K562 (cell line): ENCODE measurements around the gene WHAMM. TPM values are rescaled to one million over a fixed set of nuclear protein-coding genes. Genes with fewer than 3 reads are reported as not detected.

ENCODE experiments used
- BRF1 ChIP-seq: IDR thresholded peaks from 3 replicates; pipeline ENCODE4 v1.6.1; 2011; ENCODE audit warnings: borderline replicate concordance, mild to moderate bottlenecking; ENCODE audit not compliant: insufficient read length; ENCODE audit errors: extremely low read depth
- CREM ChIP-seq: IDR thresholded peaks from 2 replicates; pipeline ENCODE4 v1.6.1; 2014; ENCODE audit warnings: antibody characterized with exemption, low read depth
- FIP1L1 ChIP-seq: fragments of 200-400 bp; formaldehyde crosslinking; IDR thresholded peaks from 2 replicates; pipeline ENCODE4 v1.6.1; 2018; ENCODE audit warnings: mild to moderate bottlenecking, low read depth, low read length; ENCODE audit not compliant: poor library complexity, severe bottlenecking
- JUND ChIP-seq, 2 experiments: IDR thresholded peaks; 2 replicates in 1 of 2; 3 replicates in 1 of 2; pipeline ENCODE4 v1.6.1; 2011; ENCODE audit warnings: borderline replicate concordance in 2 of 2, low read depth in 2 of 2, low read length in 2 of 2, improper control_type of control experiment in 1 of 2, missing biosample characterization in 1 of 2, missing genetic modification characterization in 1 of 2, missing genetic modification reagents in 1 of 2
- PTRF ChIP-seq: fragments of 450-650 bp; IDR thresholded peaks from 2 replicates; pipeline ENCODE4 v1.6.1; 2016; ENCODE audit warnings: mild to moderate bottlenecking, missing genetic modification characterization, missing compliant biosample characterization
- RAD21 ChIP-seq, 2 experiments: fragments of 250-450 bp in 1 of 2; fragments of 450-650 bp in 1 of 2; sonication (Bioruptor Pico) in 1 of 2; formaldehyde crosslinking in 1 of 2; IDR thresholded peaks in 1 of 2; conservative IDR thresholded peaks in 1 of 2; 2 replicates each; pipeline versions ENCODE4 v1.4.0 to v1.8.0; 2020 to 2022; ENCODE audit warnings: mild to moderate bottlenecking in 2 of 2, moderate library complexity in 1 of 2
- RFX1 ChIP-seq: fragments of 450-650 bp; IDR thresholded peaks from 2 replicates; pipeline ENCODE4 v1.6.1; 2016; ENCODE audit warnings: mild to moderate bottlenecking, moderate library complexity
- RHOXF2B ChIP-seq: fragments of 250-450 bp; sonication (Bioruptor Pico); conservative IDR thresholded peaks from 2 replicates; pipeline ENCODE4 v1.5.1; 2021
- SMARCC2 ChIP-seq: fragments of 450-650 bp; IDR thresholded peaks from 2 replicates; pipeline ENCODE4 v1.6.1; 2017; ENCODE audit warnings: antibody characterized with exemption, moderate library complexity, mild to moderate bottlenecking, low read depth
- SREBF1 ChIP-seq: fragments of 150-350 bp; IDR thresholded peaks from 2 replicates; pipeline ENCODE4 v1.6.1; 2014; ENCODE audit warnings: antibody characterized with exemption, low read depth, low read length, borderline replicate concordance
- U2AF1 ChIP-seq: fragments of 200-400 bp; formaldehyde crosslinking; optimal IDR thresholded peaks from 2 replicates; pipeline ENCODE3; 2017; ENCODE audit warnings: mild to moderate bottlenecking, low read depth, low read length, moderate library complexity
- ZNF707 ChIP-seq: fragments of 250-450 bp; sonication (Bioruptor Pico); conservative IDR thresholded peaks from 2 replicates; pipeline ENCODE4 v1.8.0; 2022; ENCODE audit warnings: inconsistent platforms, mild to moderate bottlenecking, moderate library complexity
- polyA plus RNA-seq, 8 experiments: library from polyadenylated mRNA; depleted of rRNA in 4 of 8; stranded (reverse) in 5 of 8; unstranded in 3 of 8; fragments of >200 nt; fragmentation: Nextera tagmentation in 2 of 8; fragmentation: Illumina TruSeq in 1 of 8; extraction: Ambion mirVana in 2 of 8; extraction: Trizol in 1 of 8; gene quantifications; 2 replicates each; pipeline versions ENCODE4 v1.2.1 to v1.2.3, GENCODE V29; 2011 to 2014; ENCODE audit warnings: inconsistent platforms in 1 of 8, missing spikeins in 1 of 8
- total RNA-seq, 7 experiments: library from RNA; depleted of rRNA in 6 of 7; stranded (reverse); fragments of >200 nt in 6 of 7; fragmentation: Illumina TruSeq in 2 of 7; extraction: Trizol in 2 of 7; gene quantifications; 2 replicates each; pipeline versions ENCODE4 v1.2.1 to v1.2.3, GENCODE V29; 2011 to 2021; ENCODE audit warnings: low replicate concordance in 1 of 7
- TF ChIP-seq, protein P1 (sequence below): sonication (generic); formaldehyde crosslinking; IDR thresholded peaks from 2 replicates; pipeline ENCODE4 v1.9.0; 2022; ENCODE audit warnings: mild to moderate bottlenecking, missing genetic modification reagents
- TF ChIP-seq, protein P2 (sequence below): sonication (generic); formaldehyde crosslinking; IDR thresholded peaks from 2 replicates; pipeline ENCODE4 v1.8.0; 2023; ENCODE audit warnings: mild to moderate bottlenecking, missing genetic modification reagents
- TF ChIP-seq, protein P3 (sequence below): fragments of 250-450 bp; sonication (Bioruptor Pico); IDR thresholded peaks from 2 replicates; pipeline ENCODE4 v1.5.0; 2021; ENCODE audit warnings: mild to moderate bottlenecking, borderline replicate concordance
- TF ChIP-seq, protein P4 (sequence below): fragments of 450-650 bp; formaldehyde crosslinking; IDR thresholded peaks from 2 replicates; pipeline ENCODE4 v1.4.0; 2022; ENCODE audit warnings: missing genetic modification characterization

The WHAMM gene
- total and polyA plus RNA-seq, 9 of the 15 experiments (the other 6 are each of a cell fraction or from before 2014, with no cell fraction given) = 2.0 to 4.8 (median 3.6) TPM

DNA sequence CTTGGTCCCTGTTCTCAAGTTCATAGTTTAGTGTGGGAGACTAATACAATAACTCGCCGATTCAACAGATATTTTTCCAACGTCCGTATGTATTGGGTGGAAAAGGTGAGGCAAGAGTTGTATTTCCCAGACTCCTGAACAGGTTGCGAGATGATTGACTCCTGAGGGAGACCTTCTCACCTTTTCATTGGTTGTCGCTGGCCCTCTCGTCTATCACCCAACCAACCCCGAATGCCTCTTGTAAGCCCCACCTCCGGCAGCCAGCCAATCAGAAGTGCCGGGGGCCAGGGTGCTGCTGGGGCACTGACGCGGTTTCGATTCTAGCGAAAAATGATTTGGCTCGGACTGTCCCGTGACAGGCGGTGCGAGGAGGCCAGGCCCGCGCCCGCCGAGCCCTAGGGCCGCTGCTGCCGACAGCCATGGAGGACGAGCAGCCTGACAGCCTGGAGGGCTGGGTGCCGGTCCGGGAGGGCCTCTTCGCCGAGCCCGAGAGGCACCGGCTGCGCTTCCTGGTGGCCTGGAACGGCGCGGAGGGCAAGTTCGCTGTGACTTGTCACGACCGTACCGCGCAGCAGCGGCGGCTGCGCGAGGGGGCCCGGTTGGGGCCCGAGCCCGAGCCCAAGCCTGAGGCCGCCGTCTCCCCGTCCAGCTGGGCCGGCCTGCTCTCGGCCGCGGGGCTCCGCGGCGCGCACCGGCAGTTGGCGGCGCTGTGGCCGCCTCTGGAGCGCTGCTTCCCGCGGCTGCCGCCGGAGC is at the start of gene WHAMM (continued):
- TF ChIP-seq FIP1L1 (peak; percentile 17), RHOXF2B (CRISPR knock-in tag) (no peak), PTRF (tag) (no peak), SMARCC2 (no peak), JUND (IDR thresholded peaks at IDR 0.05; ENCODE audit: borderline replicate concordance, low read depth, low read length) (peak; percentile 43; the same call in 1 of the 2 replicates), JUND (tag; IDR thresholded peaks at IDR 0.05; ENCODE audit: borderline replicate concordance, low read depth, low read length) (peak; percentile 27; the same call in 1 of the 3 replicates), CREM (peak; percentile 69), RFX1 (no peak), RAD21 (CRISPR knock-in tag; conservative IDR thresholded peaks at IDR 0.05 in 1 of 2, IDR thresholded peaks at IDR 0.05 in 1 of 2) (no peak), BRF1 (no peak), U2AF1 (no peak), ZNF707 (CRISPR knock-in tag) (no peak), SREBF1 (no peak)
- TF ChIP-seq, protein P1, sequence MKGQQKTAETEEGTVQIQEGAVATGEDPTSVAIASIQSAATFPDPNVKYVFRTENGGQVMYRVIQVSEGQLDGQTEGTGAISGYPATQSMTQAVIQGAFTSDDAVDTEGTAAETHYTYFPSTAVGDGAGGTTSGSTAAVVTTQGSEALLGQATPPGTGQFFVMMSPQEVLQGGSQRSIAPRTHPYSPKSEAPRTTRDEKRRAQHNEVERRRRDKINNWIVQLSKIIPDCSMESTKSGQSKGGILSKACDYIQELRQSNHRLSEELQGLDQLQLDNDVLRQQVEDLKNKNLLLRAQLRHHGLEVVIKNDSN (CRISPR knock-in tag) = peak; percentile 65
- TF ChIP-seq, protein P2, sequence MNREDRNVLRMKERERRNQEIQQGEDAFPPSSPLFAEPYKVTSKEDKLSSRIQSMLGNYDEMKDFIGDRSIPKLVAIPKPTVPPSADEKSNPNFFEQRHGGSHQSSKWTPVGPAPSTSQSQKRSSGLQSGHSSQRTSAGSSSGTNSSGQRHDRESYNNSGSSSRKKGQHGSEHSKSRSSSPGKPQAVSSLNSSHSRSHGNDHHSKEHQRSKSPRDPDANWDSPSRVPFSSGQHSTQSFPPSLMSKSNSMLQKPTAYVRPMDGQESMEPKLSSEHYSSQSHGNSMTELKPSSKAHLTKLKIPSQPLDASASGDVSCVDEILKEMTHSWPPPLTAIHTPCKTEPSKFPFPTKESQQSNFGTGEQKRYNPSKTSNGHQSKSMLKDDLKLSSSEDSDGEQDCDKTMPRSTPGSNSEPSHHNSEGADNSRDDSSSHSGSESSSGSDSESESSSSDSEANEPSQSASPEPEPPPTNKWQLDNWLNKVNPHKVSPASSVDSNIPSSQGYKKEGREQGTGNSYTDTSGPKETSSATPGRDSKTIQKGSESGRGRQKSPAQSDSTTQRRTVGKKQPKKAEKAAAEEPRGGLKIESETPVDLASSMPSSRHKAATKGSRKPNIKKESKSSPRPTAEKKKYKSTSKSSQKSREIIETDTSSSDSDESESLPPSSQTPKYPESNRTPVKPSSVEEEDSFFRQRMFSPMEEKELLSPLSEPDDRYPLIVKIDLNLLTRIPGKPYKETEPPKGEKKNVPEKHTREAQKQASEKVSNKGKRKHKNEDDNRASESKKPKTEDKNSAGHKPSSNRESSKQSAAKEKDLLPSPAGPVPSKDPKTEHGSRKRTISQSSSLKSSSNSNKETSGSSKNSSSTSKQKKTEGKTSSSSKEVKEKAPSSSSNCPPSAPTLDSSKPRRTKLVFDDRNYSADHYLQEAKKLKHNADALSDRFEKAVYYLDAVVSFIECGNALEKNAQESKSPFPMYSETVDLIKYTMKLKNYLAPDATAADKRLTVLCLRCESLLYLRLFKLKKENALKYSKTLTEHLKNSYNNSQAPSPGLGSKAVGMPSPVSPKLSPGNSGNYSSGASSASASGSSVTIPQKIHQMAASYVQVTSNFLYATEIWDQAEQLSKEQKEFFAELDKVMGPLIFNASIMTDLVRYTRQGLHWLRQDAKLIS = no peak
- TF ChIP-seq, protein P3, sequence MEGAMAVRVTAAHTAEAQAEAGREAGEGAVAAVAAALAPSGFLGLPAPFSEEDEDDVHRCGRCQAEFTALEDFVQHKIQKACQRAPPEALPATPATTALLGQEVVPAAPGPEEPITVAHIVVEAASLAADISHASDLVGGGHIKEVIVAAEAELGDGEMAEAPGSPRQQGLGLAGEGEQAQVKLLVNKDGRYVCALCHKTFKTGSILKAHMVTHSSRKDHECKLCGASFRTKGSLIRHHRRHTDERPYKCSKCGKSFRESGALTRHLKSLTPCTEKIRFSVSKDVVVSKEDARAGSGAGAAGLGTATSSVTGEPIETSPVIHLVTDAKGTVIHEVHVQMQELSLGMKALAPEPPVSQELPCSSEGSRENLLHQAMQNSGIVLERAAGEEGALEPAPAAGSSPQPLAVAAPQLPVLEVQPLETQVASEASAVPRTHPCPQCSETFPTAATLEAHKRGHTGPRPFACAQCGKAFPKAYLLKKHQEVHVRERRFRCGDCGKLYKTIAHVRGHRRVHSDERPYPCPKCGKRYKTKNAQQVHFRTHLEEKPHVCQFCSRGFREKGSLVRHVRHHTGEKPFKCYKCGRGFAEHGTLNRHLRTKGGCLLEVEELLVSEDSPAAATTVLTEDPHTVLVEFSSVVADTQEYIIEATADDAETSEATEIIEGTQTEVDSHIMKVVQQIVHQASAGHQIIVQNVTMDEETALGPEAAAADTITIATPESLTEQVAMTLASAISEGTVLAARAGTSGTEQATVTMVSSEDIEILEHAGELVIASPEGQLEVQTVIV = no peak
- TF ChIP-seq, protein P4, sequence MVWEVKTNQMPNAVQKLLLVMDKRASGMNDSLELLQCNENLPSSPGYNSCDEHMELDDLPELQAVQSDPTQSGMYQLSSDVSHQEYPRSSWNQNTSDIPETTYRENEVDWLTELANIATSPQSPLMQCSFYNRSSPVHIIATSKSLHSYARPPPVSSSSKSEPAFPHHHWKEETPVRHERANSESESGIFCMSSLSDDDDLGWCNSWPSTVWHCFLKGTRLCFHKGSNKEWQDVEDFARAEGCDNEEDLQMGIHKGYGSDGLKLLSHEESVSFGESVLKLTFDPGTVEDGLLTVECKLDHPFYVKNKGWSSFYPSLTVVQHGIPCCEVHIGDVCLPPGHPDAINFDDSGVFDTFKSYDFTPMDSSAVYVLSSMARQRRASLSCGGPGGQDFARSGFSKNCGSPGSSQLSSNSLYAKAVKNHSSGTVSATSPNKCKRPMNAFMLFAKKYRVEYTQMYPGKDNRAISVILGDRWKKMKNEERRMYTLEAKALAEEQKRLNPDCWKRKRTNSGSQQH (CRISPR knock-in tag) = no peak
